Left lobe of liver (tissue), 2 donors: ENCODE measurements around the gene ATP5PD. TPM values are rescaled to one million over a fixed set of nuclear protein-coding genes. Genes with fewer than 3 reads are reported as not detected.

ENCODE experiments used
- ATAC-seq: fragments of 200-7000 bp; cut with Tn5 transposase; one replicate; pipeline ENCODE4 v1.9.1; 2020; ENCODE audit warnings: mild to moderate bottlenecking, moderate library complexity
- DNase-seq: peaks from one replicate; pipeline ENCODE4 v3.0.0-alpha.2; 2020; ENCODE audit warnings: low spot score
- total RNA-seq: library from RNA; stranded (reverse); gene quantifications from one replicate; pipeline ENCODE4 v1.2.1, GENCODE V29; 2021
- donor health status: DM: no; HTN: no; CAD: no; lungs with moderate emphysema.
- donor health status: DM: no; HTN: yes; CAD: no.

ATP5PD gene
- total RNA-seq, 1 donor from 2014 or later: 177 TPM

GRCh38 chr17:75001915-75002843, 44.6 kb downstream of the ATP5PD start:
- no peak for ATAC-seq
- DNase-seq: no peak

- ATAC-seq (no peak), DNase-seq (no peak)
Observed at GRCh38 chr17:74999523-74999922, 47.2 kb downstream of the ATP5PD start.

GRCh38 chr17:74998783-74999182, 48.0 kb downstream of the ATP5PD start:
- DNase-seq (no peak), ATAC-seq (peak; percentile 14)

GRCh38 chr17:74995847-74996246, 50.9 kb downstream of the ATP5PD start:
- no peak for ATAC-seq
- DNase-seq: no peak

- no peak for DNase-seq
- no peak for ATAC-seq
Observed at GRCh38 chr17:74994440-74994839, 52.3 kb downstream of the ATP5PD start.

GRCh38 chr17:74992223-74992622, 54.5 kb downstream of the ATP5PD start:
- ATAC-seq: no peak
- no peak for DNase-seq

GRCh38 chr17:74990581-74991105, 56.1 kb downstream of the ATP5PD start:
- ATAC-seq: no peak
- no peak for DNase-seq

Other genes starting within 250 kb of the ATP5PD start
- not detected for gene GRIN2C, start 187.1 kb downstream of the ATP5PD start, total RNA-seq
- gene FDXR, start 174.0 kb downstream of the ATP5PD start, total RNA-seq: 10.0 TPM
- gene FADS6, start 153.3 kb downstream of the ATP5PD start, total RNA-seq: 1.8 TPM
- gene USH1G, start 123.7 kb downstream of the ATP5PD start, total RNA-seq: not detected
- gene OTOP2, start 122.7 kb downstream of the ATP5PD start, total RNA-seq: not detected
- not detected for gene OTOP3, start 111.1 kb downstream of the ATP5PD start, total RNA-seq
- gene HID1, start 74.2 kb downstream of the ATP5PD start, total RNA-seq: 5.9 TPM
- 1.2 TPM for gene CDR2L, start 59.3 kb downstream of the ATP5PD start, total RNA-seq
- 25.8 TPM for gene MRPL58, start 34.3 kb downstream of the ATP5PD start, total RNA-seq
- gene KCTD2, start 256 bp upstream of the ATP5PD start, total RNA-seq: 7.0 TPM
- 1.2 TPM for gene SLC16A5, start 41.0 kb upstream of the ATP5PD start, total RNA-seq
- 5.6 TPM for gene ARMC7, start 63.0 kb upstream of the ATP5PD start, total RNA-seq
- 11.9 TPM for gene NT5C, start 84.8 kb upstream of the ATP5PD start, total RNA-seq
- 14.8 TPM for gene JPT1, start 107.5 kb upstream of the ATP5PD start, total RNA-seq
- gene SUMO2, start 136.0 kb upstream of the ATP5PD start, total RNA-seq: 94.9 TPM
- gene NUP85, start 158.7 kb upstream of the ATP5PD start, total RNA-seq: 33.8 TPM
- 17.9 TPM for gene GGA3, start 214.6 kb upstream of the ATP5PD start, total RNA-seq
- gene MRPS7, start 214.9 kb upstream of the ATP5PD start, total RNA-seq: 36.1 TPM
- 7.7 TPM for gene MIF4GD, start 224.3 kb upstream of the ATP5PD start, total RNA-seq
- gene SLC25A19, start 242.5 kb upstream of the ATP5PD start, total RNA-seq: 3.6 TPM